NCI-H2081 treated with DMSO at 0.1 percent for 48 hours (cell line): ENCODE data around the gene SVOP.

Experiments used
- DNase-seq: peaks from one replicate; lab custom pipeline; 2025; lab: John Stamatoyannopoulos, UW

Gene SVOP

GRCh38 chr12:108973629-108974152 is 47.2 kb downstream of the SVOP start:
- no peak for DNase-seq

- no peak for DNase-seq
Measured at GRCh38 chr12:108972358-108972757, 48.5 kb downstream of the SVOP start.

GRCh38 chr12:108969622-108970021 is 51.2 kb downstream of the SVOP start:
- DNase-seq = no peak

GRCh38 chr12:108967869-108968540 is 52.9 kb downstream of the SVOP start:
- DNase-seq = no peak

GRCh38 chr12:108966378-108967151 is 54.3 kb downstream of the SVOP start:
- DNase-seq = no peak

- DNase-seq = no peak
Measured at GRCh38 chr12:108965886-108966285, 55.0 kb downstream of the SVOP start.

- DNase-seq = no peak
Measured at GRCh38 chr12:108964371-108965352, 56.2 kb downstream of the SVOP start.

- no peak for DNase-seq
Measured at GRCh38 chr12:108962256-108962655, 58.6 kb downstream of the SVOP start.

- no peak for DNase-seq
Measured at GRCh38 chr12:108959748-108960655, 60.9 kb downstream of the SVOP start.

GRCh38 chr12:108955225-108955835 is 65.5 kb downstream of the SVOP start:
- DNase-seq = no peak

GRCh38 chr12:108950991-108951739 is 69.7 kb downstream of the SVOP start:
- no peak for DNase-seq

GRCh38 chr12:108949976-108950375 is 70.9 kb downstream of the SVOP start:
- DNase-seq = no peak

- no peak for DNase-seq
Measured at GRCh38 chr12:108948367-108948766, 72.5 kb downstream of the SVOP start.

- DNase-seq = no peak
Measured at GRCh38 chr12:108947097-108947496, 73.8 kb downstream of the SVOP start.

GRCh38 chr12:108940138-108940537 is 80.7 kb downstream of the SVOP start:
- DNase-seq = no peak

GRCh38 chr12:108939594-108939993 is 81.3 kb downstream of the SVOP start:
- DNase-seq = no peak

GRCh38 chr12:108938247-108938924 is 82.5 kb downstream of the SVOP start:
- no peak for DNase-seq

GRCh38 chr12:108935159-108935763 is 85.6 kb downstream of the SVOP start:
- DNase-seq = no peak

GRCh38 chr12:108933949-108934348 is 86.9 kb downstream of the SVOP start:
- no peak for DNase-seq
